ENCODE data around the gene DNAJC8. TPM values are rescaled to one million over a fixed set of nuclear protein-coding genes. Genes with fewer than 3 reads are reported as not detected.

DNAJC8 gene
- total and polyA plus RNA-seq, 2 of the 8 experiments (the other 6 are each of a cell fraction or from before 2014, with no cell fraction given): 116 to 134 TPM

GRCh38 chr1:28193701-28194161 is 39.1 kb downstream of the DNAJC8 start:
- 69% methylated on average over 8 of the region's 8 CpGs; no CpG with 5 or more reads in 1 of the 2 experiments for WGBS, 2 experiments (ENCODE audit: extremely low coverage in 1 of 2, insufficient coverage in 1 of 2, insufficient read length in 1 of 2, insufficient replicate concordance in 2 of 2, low coverage in 1 of 2, low lambda C conversion rate in 2 of 2, missing lambda C conversion rate in 1 of 2)
- Histone ChIP-seq H2BK5ac (ENCODE audit: low read depth, low read length) (peak overlapping the region; percentile 76), H2BK12ac (ENCODE audit: low read depth, low read length) (peak overlapping the region; percentile 85; the same call in 1 of the 2 replicates), H4K5ac (ENCODE audit: insufficient read length, low read depth, low read length) (no peak overlapping the region), H4K91ac (replicated peaks; ENCODE audit: insufficient read length, low read length) (no peak overlapping the region), H3K79me1 (ENCODE audit: low read depth, low read length) (no peaks in the 10 kb centered on the region; the same call in 1 of the 2 replicates), H3K27ac (ENCODE audit: low read depth, low read length) (no peak overlapping the region), H3K36me3 (ENCODE audit: control insufficient read depth in 2 of 4, insufficient read depth in 4 of 4, low read length in 3 of 4) (peaks cover 0 to 4% (median 0%) of the 10 kb centered on the region in 4 experiments; a peak in 2 of 8 replicates), H3K4me2 (ENCODE audit: insufficient read depth in 1 of 2, low read depth in 2 of 2, low read length in 2 of 2) (peak overlapping the region in 1 of 2 experiments; percentile 42; a peak in 1 of 4 replicates), H3K23me2 (ENCODE audit: low read depth, low read length) (peaks cover 5% of the 10 kb centered on the region; the same call in 1 of the 2 replicates), H3K4me1 (replicated peaks in 1 of 4; ENCODE audit: control insufficient read depth in 3 of 4, insufficient read depth in 4 of 4, low read length in 3 of 4) (peaks cover 11 to 34% (median 22%) of the 10 kb centered on the region in 4 experiments), H2BK120ac (replicated peaks; ENCODE audit: low read depth, low read length) (no peak overlapping the region), H3K23ac (ENCODE audit: insufficient read length) (no peak overlapping the region), H4K8ac (ENCODE audit: extremely low read depth, insufficient read depth, low read length) (peak overlapping the region; percentile 9; the same call in 1 of the 2 replicates), H3K27me3 (replicated peaks in 1 of 4; ENCODE audit: control insufficient read depth in 3 of 4, extremely low read depth in 1 of 4, insufficient read depth in 3 of 4, low read length in 3 of 4) (no peaks in the 10 kb centered on the region), H3K18ac (ENCODE audit: extremely low read depth, low read length) (peak overlapping the region; percentile 90; the same call in 1 of the 2 replicates), H3K9me3 (ENCODE audit: insufficient read depth in 2 of 2, low read depth in 1 of 2, low read length in 1 of 2) (no peaks in the 10 kb centered on the region), H3K9ac (replicated peaks in 1 of 4; ENCODE audit: extremely low read depth in 1 of 4, low read depth in 3 of 4, low read length in 3 of 4) (no peak overlapping the region), H3K14ac (ENCODE audit: insufficient read length) (no peak overlapping the region), H3K4ac (replicated peaks; ENCODE audit: insufficient read length, low read depth, low read length) (no peak overlapping the region), H2AFZ (ENCODE audit: low read length) (peak overlapping the region; percentile 25; the same call in 1 of the 2 replicates), H3K4me3 (ENCODE audit: extremely low read depth in 1 of 4, insufficient read depth in 2 of 4, low read depth in 3 of 4, low read length in 4 of 4) (no peak overlapping the region), H2AK5ac (ENCODE audit: low read depth, low read length) (peak overlapping the region; percentile 69; the same call in 1 of the 2 replicates), H3K56ac (replicated peaks; ENCODE audit: insufficient read length, low read depth, low read length) (no peak overlapping the region), H2BK20ac (ENCODE audit: low read length) (no peak overlapping the region), H3K79me2 (ENCODE audit: control insufficient read depth in 1 of 2, insufficient read depth in 2 of 2, low read length in 2 of 2) (no peaks in the 10 kb centered on the region), H2BK15ac (ENCODE audit: low read length) (peak overlapping the region; percentile 100; the same call in 1 of the 2 replicates), H4K20me1 (replicated peaks in 1 of 2; ENCODE audit: control insufficient read depth in 1 of 2, insufficient read depth in 2 of 2, low read length in 2 of 2) (no peaks in the 10 kb centered on the region)
- FAIRE-seq (no peak), DNase-seq (ENCODE audit: low read depth in 1 of 2, low spot score in 2 of 2) (peak; percentile 44 to 62)
- POLR2A ChIA-PET (ENCODE audit: partially characterized antibody): interaction anchor here (0.8 to 1.7 kb wide), 4 partner anchors 26 to 312 kb away, joined by 3 to 4 read pairs (median 4); partner anchors contain the start of genes EYA3 and RCC1
- CTCF ChIA-PET (ENCODE audit: partially characterized antibody): interaction anchor here (0.7 to 2.6 kb wide), 6 partner anchors 15 to 102 kb away, joined by 3 to 17 read pairs (median 4); no protein-coding TSS in a partner anchor
- TF ChIP-seq TCF12 (IDR thresholded peaks at IDR 0.05; ENCODE audit: low read depth, low read length): no peak
- no peak for TF ChIP-seq SP2 (IDR thresholded peaks at IDR 0.05; ENCODE audit: low read length)
- peak; percentile 58; the same call in 1 of the 2 replicates for TF ChIP-seq JUND (IDR thresholded peaks at IDR 0.05; ENCODE audit: low read length)
- no peak for TF ChIP-seq NANOG (IDR thresholded peaks at IDR 0.05; ENCODE audit: insufficient read depth, low read depth, low read length, poor library complexity, severe bottlenecking)
- TF ChIP-seq TAF1 (IDR thresholded peaks at IDR 0.05; ENCODE audit: low read depth, low read length): peak; percentile 59
- TF ChIP-seq USF2 (IDR thresholded peaks at IDR 0.05; ENCODE audit: low read length): no peak
- TF ChIP-seq POLR2A (IDR thresholded peaks at IDR 0.05; ENCODE audit: control extremely low read depth in 1 of 2, low read depth in 2 of 2, low read length in 2 of 2): peak in 1 of 2 experiments; percentile 46; a peak in 1 of 3 replicates
- TF ChIP-seq ATF3 (IDR thresholded peaks at IDR 0.05; ENCODE audit: insufficient read depth, low read depth, low read length): no peak
- no peak for TF ChIP-seq TEAD4 (IDR thresholded peaks at IDR 0.05; ENCODE audit: low read depth, low read length)
- no peak for TF ChIP-seq JUN (IDR thresholded peaks at IDR 0.05; ENCODE audit: low read depth, low read length)
- no peak for TF ChIP-seq EP300 (IDR thresholded peaks at IDR 0.05; ENCODE audit: borderline replicate concordance in 1 of 2, low read depth in 2 of 2, low read length in 2 of 2)
